ENCODE data around the gene CFAP100.

The CFAP100 gene

GRCh38 chr3:126434264-126434590, 39.5 kb downstream of the CFAP100 start:
- H3K36me3 ChIP-seq (replicated peaks) = no peaks in the 10 kb centered on the region
- no peak overlapping the region for H3K4me3 ChIP-seq (ENCODE audit: low read depth, low read length)
- H3K27ac ChIP-seq = no peak overlapping the region
- no peak for DNase-seq
- in situ Hi-C loops (cut with HindIII; ENCODE audit: low pct_ligation_motif_present, low sequenced_read_pairs) = no loop called here
- H3K27me3 ChIP-seq (replicated peaks) = no peaks in the 10 kb centered on the region
- TF ChIP-seq, protein P1, sequence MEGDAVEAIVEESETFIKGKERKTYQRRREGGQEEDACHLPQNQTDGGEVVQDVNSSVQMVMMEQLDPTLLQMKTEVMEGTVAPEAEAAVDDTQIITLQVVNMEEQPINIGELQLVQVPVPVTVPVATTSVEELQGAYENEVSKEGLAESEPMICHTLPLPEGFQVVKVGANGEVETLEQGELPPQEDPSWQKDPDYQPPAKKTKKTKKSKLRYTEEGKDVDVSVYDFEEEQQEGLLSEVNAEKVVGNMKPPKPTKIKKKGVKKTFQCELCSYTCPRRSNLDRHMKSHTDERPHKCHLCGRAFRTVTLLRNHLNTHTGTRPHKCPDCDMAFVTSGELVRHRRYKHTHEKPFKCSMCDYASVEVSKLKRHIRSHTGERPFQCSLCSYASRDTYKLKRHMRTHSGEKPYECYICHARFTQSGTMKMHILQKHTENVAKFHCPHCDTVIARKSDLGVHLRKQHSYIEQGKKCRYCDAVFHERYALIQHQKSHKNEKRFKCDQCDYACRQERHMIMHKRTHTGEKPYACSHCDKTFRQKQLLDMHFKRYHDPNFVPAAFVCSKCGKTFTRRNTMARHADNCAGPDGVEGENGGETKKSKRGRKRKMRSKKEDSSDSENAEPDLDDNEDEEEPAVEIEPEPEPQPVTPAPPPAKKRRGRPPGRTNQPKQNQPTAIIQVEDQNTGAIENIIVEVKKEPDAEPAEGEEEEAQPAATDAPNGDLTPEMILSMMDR (IDR thresholded peaks at IDR 0.05; ENCODE audit: low read depth, low read length, missing control alignments) = no peak

DNA sequence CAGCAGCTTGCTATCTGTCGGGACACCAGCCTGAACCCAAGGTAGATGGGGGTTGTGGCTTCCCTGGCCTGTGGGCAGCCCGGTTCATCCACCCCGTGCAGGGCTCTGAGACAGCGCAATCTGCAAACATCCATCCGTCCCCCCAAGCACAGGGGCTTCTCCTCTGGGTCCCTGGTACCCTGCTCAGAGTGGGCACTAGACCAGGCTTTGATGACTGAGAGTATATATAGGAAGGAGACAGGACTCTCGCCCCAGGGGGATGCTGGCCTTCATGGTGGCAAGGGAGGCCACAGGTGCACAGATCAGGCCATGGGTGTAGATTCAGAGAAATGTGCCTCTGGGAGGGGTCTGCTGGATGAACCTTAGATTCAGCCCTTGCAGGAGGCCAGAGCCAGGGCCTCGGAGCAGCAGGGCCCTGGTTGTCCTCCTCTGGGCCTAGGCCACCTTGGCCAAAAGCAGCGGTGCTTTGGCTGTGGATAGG, 40.3 kb downstream of the CFAP100 start:
- H3K36me3 ChIP-seq (replicated peaks) = no peaks in the 10 kb centered on the region

GRCh38 chr3:126435456-126436315, 41.0 kb downstream of the CFAP100 start:
- no peak overlapping the region for H3K27ac ChIP-seq
- H3K36me3 ChIP-seq (replicated peaks) = no peaks in the 10 kb centered on the region
- DNase-seq = no peak
- TF ChIP-seq, protein P1 (IDR thresholded peaks at IDR 0.05; ENCODE audit: low read depth, low read length, missing control alignments) = no peak
- no peak overlapping the region for H3K4me3 ChIP-seq (ENCODE audit: low read depth, low read length)
- H3K27me3 ChIP-seq (replicated peaks) = no peaks in the 10 kb centered on the region
- in situ Hi-C loops (cut with HindIII; ENCODE audit: low pct_ligation_motif_present, low sequenced_read_pairs) = no loop called here

More for the DNA sequence above, 40.3 kb downstream of the CFAP100 start:
- in situ Hi-C loops (cut with HindIII; ENCODE audit: low pct_ligation_motif_present, low sequenced_read_pairs) = no loop called here
- H3K4me3 ChIP-seq (ENCODE audit: low read depth, low read length) = no peak overlapping the region
- DNase-seq = no peak
- H3K27ac ChIP-seq = no peak overlapping the region
- no peaks in the 10 kb centered on the region for H3K27me3 ChIP-seq (replicated peaks)
- TF ChIP-seq, protein P1 (IDR thresholded peaks at IDR 0.05; ENCODE audit: low read depth, low read length, missing control alignments) = no peak

GRCh38 chr3:126436826-126437717, 42.4 kb downstream of the CFAP100 start:
- H3K4me3 ChIP-seq (ENCODE audit: low read depth, low read length) = no peak overlapping the region
- no peak for DNase-seq
- no peak overlapping the region for H3K27ac ChIP-seq
- H3K27me3 ChIP-seq (replicated peaks) = no peaks in the 10 kb centered on the region
- TF ChIP-seq, protein P1 (IDR thresholded peaks at IDR 0.05; ENCODE audit: low read depth, low read length, missing control alignments) = no peak
- H3K36me3 ChIP-seq (replicated peaks) = no peaks in the 10 kb centered on the region
- in situ Hi-C loops (cut with HindIII; ENCODE audit: low pct_ligation_motif_present, low sequenced_read_pairs) = no loop called here

- TF ChIP-seq, protein P1 (IDR thresholded peaks at IDR 0.05; ENCODE audit: low read depth, low read length, missing control alignments) = no peak
- DNase-seq = no peak
- no peaks in the 10 kb centered on the region for H3K36me3 ChIP-seq (replicated peaks)
- no peaks in the 10 kb centered on the region for H3K27me3 ChIP-seq (replicated peaks)
- no peak overlapping the region for H3K4me3 ChIP-seq (ENCODE audit: low read depth, low read length)
- in situ Hi-C loops (cut with HindIII; ENCODE audit: low pct_ligation_motif_present, low sequenced_read_pairs) = no loop called here
- H3K27ac ChIP-seq = no peak overlapping the region
Observed at GRCh38 chr3:126438186-126438585, 43.5 kb downstream of the CFAP100 start.

Data from brain microvascular endothelial cell (primary cell).